BJ (cell line): ENCODE data around the gene FCSK. TPM values are rescaled to one million over a fixed set of nuclear protein-coding genes. Genes with fewer than 3 reads are reported as not detected.

ENCODE experiments used
- CTCF ChIA-PET: fragments of 350-600 bp; formaldehyde crosslinking; extraction: SDS; loops from one replicate; lab custom pipeline; 2021; ENCODE audit warnings: antibody characterized with exemption, inconsistent platforms; lab: Yijun Ruan, JAX
- POLR2A ChIA-PET: fragments of 300-600 bp; sonication (Branson Sonifier 250); formaldehyde crosslinking; extraction: SDS; loops from one replicate; lab custom pipeline; 2021; ENCODE audit warnings: antibody characterized with exemption; lab: Charles Lee
- DNase-seq: peaks from one replicate; pipeline ENCODE4 v3.0.0-alpha.2; 2011; ENCODE audit warnings: low read depth
- H3K27me3 ChIP-seq: 2 replicates; pipeline ENCODE4 v1.6.0; 2011; ENCODE audit warnings: low read length; ENCODE audit not compliant: control insufficient read depth, insufficient read depth
- H3K36me3 ChIP-seq: 2 replicates; pipeline ENCODE4 v1.5.1; 2011; ENCODE audit warnings: low read length; ENCODE audit not compliant: control insufficient read depth, insufficient read depth
- H3K4me3 ChIP-seq: 2 replicates; pipeline ENCODE4 v1.5.1; 2011; ENCODE audit warnings: low read depth, mild to moderate bottlenecking, control low read depth, low read length
- CTCF ChIP-seq: IDR thresholded peaks from 2 replicates; pipeline ENCODE4 v1.5.1; 2011; ENCODE audit warnings: low read depth, mild to moderate bottlenecking, control low read depth, inconsistent platforms, low read length, moderate library complexity; ENCODE audit not compliant: insufficient read depth
- polyA plus RNA-seq: library from polyadenylated mRNA; depleted of rRNA; stranded (reverse); fragments of >200 nt; gene quantifications from 2 replicates; pipeline ENCODE4 v1.2.3, GENCODE V29; 2011

The FCSK gene
- polyA plus RNA-seq, 1 experiment = 9.0 TPM

DNA sequence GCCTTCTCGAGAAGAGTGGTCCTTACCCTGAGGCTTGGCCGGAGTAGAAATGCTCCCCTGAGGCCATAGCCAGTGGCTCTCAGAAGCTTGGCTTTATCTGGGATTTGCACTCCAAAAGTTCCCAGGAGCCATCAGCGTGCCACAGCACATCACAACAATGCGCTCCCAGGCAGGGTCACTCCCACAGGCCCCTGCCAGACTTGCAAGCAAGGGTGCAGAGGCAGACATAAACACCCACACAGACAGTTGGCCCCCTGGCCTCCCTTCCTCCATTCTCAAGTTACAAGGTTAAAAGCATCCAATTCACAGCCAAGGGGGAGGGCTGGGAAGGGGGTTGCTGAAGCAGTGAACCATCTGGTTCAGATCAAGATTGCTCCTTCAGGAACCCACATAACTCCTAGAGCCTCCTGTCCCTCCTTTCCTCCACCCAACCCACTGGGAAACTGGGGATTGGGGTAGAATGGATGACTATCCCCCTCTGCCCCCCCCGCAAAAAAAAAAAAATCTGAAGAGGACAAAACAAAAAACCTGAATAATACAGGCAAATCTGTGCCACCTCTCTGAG is 17.3 kb upstream of the FCSK start:
- Histone ChIP-seq H3K36me3 (peaks cover 2% of the 10 kb centered on the region; the same call in 1 of the 2 replicates), H3K4me3 (peak overlapping the region; percentile 67), H3K27me3 (no peaks in the 10 kb centered on the region)
- CTCF ChIA-PET = interaction anchor here (0.6 to 2.5 kb wide), 2 partner anchors 44 to 56 kb away, joined by 4 to 9 read pairs; no protein-coding TSS in a partner anchor
- peak; percentile 82 for DNase-seq
- POLR2A ChIA-PET = no interaction called here
- TF ChIP-seq CTCF = no peak

DNA sequence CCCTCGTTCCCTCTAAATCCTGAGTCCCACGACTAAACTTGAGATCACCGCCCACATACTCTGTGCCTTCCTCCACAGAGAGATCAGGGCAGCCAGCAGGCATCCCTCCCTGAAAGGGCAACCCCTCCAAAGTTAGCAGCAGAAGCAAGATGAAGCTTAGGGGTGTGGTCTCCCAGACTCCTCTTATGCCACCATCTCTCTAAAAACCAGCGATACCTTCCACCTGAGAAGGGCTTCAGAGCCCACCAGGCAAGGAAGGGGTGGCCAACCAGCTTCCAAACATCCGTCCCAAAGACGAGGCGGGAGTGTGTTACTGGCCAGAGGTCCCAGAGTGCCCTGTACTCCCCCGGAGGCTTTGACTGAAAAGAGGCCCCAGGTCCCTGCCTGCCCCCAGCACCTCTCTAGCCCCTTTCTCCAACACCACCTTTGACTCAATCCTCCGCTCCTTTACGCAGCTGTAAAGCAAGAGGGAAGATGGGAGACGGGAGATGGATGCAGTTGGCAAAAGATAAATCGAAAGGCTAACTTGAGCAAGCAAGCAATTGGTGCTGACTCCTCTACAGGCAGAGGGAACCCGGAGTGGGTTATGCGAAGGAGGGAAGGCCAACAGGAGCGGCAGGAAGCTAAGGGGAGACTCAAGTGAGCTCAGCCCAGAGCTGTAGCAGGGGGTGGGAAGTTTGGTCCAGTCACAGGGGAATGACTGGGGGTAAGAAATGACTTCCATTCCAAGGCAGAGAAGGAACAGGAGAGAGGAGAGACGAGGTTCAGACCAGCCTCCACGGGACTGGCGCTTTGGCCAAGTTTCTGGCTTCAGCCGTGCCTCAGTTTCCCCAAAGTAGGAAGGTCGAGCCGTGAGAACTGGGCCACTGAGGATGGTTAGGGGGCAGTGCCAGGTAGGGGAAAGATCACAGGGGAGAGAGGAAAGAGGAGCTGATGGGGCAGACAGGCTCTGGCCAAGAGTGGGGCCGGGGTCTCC is 16.5 kb upstream of the FCSK start:
- POLR2A ChIA-PET = no interaction called here
- DNase-seq = no peak
- CTCF ChIA-PET = interaction anchor here (1.0 to 2.5 kb wide), 3 partner anchors 42 to 216 kb away, joined by 3 to 9 read pairs (median 5); no protein-coding TSS in a partner anchor
- TF ChIP-seq CTCF = no peak
- peak overlapping the region; percentile 67 for H3K4me3 ChIP-seq
- peaks cover 2% of the 10 kb centered on the region; the same call in 1 of the 2 replicates for H3K36me3 ChIP-seq
- H3K27me3 ChIP-seq = no peaks in the 10 kb centered on the region

- ChIA-PET POLR2A (no interaction called here), CTCF (interaction anchor here (1.0 to 2.5 kb wide), 3 partner anchors 42 to 216 kb away, joined by 3 to 9 read pairs (median 5); no protein-coding TSS in a partner anchor)
- TF ChIP-seq CTCF = no peak
- Histone ChIP-seq H3K4me3 (peak overlapping the region; percentile 67), H3K27me3 (no peaks in the 10 kb centered on the region), H3K36me3 (peaks cover 2% of the 10 kb centered on the region; the same call in 1 of the 2 replicates)
- DNase-seq = no peak
These were observed 15.8 kb upstream of the FCSK start for GRCh38 chr16:70438585-70438968.

DNA sequence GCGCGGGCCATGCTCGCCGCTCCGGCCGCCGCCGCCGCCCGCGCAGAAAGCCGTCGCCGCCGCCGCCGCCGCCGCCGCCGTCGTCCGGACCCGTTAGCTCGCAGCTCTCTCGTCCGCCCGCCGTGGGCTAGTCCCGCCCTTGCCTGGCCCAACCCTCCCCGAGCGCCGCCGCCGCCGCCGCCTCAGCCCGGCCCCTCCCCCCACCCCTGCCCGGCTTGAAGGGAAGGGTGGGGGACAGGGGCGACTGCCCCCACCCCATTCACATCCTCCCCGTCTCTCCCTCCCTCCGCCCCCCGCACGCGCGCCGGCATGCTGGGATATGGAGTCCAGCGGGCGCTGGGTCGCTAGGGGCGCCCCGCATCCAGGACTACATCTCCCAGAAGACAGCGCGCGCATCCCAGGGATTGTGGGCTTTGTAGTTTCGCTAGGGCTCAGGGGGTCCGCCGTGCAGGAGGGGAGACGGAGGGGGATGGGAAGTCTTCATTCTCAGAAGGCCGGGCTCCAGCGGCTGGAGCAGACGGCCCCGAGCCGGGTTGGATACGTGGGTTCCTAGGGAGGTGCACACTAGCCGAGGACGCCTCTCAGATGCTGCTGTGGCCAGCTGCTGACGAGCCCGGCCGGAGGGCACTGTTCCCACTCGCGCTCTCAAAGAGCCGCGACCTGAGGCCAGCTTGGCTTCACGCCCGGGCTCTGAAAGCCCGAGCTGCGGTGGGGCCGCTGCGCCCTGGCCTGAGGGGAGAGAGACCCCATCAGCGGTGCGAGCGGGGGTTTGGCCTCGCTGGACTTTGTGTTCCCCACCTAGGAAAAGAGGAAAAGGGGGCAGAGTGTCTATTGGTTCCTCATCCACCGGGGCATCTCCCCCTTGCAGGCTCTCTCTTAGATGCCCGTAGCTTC is 15.2 kb upstream of the FCSK start, which contains the start of gene ST3GAL2:
Gene ST3GAL2, minus strand, starts transcription at position 132 of the 894 bp plus-strand sequence. CDS start 40,570 bp downstream, outside the sequence.
- ChIA-PET CTCF (interaction anchor here (0.6 to 2.5 kb wide), 6 partner anchors 11 to 215 kb away, joined by 3 to 9 read pairs (median 4); no protein-coding TSS in a partner anchor), POLR2A (no interaction called here)
- H3K27me3 ChIP-seq = no peaks in the 10 kb centered on the region
- TF ChIP-seq CTCF = peak; percentile 32
- peaks cover 2% of the 10 kb centered on the region; the same call in 1 of the 2 replicates for H3K36me3 ChIP-seq
- peak; percentile 63 for DNase-seq
- peak within 1 kb of the TSS; percentile 67 for H3K4me3 ChIP-seq
